DND-41 (cell line): ENCODE data around the gene ZNF740.

Experiments
- CTCF ChIP-seq: IDR thresholded peaks from 2 replicates; pipeline ENCODE4 v1.5.1; 2012; ENCODE audit warnings: borderline replicate concordance, low read length, moderate library complexity, mild to moderate bottlenecking; ENCODE audit not compliant: poor library complexity, severe bottlenecking; ENCODE audit errors: extremely low read depth
- EZH2 ChIP-seq: IDR thresholded peaks from 3 replicates; pipeline ENCODE4 v1.6.1; 2012; ENCODE audit warnings: borderline replicate concordance, low read depth, mild to moderate bottlenecking, moderate library complexity, low read length, inconsistent platforms; ENCODE audit not compliant: severe bottlenecking

GRCh38 chr12:53226815-53227214, 46.3 kb downstream of the ZNF740 start:
- TF ChIP-seq CTCF (no peak), EZH2 (no peak)
